Heart right ventricle (tissue), 16 donors: ENCODE measurements around the gene GPN1. TPM values are rescaled to one million over a fixed set of nuclear protein-coding genes. Genes with fewer than 3 reads are reported as not detected.

Experiments used
- ATAC-seq, 8 donors: fragments of 200-7000 bp; cut with Tn5 transposase; one replicate each; pipeline ENCODE4 v1.9.1; 2020; ENCODE audit warnings: mild to moderate bottlenecking in 8 of 8, moderate library complexity in 8 of 8, moderate number of reproducible peaks in 1 of 8
- DNase-seq, 2 donors: peaks; one replicate each; pipeline ENCODE4 v3.0.0-alpha.2; 2020
- H3K27ac ChIP-seq, 10 donors: fragments of 200-600 bp; sonication (generic) in 2 of 10; one replicate each; pipeline versions ENCODE4 v1.5.0 to v1.8.0; 2020 to 2022; ENCODE audit warnings: mild to moderate bottlenecking in 3 of 10
- H3K27me3 ChIP-seq, 7 donors: fragments of 200-600 bp; one replicate each; pipeline ENCODE4 v1.8.0; 2021 to 2022; ENCODE audit warnings: mild to moderate bottlenecking in 2 of 7
- H3K36me3 ChIP-seq, 9 donors: fragments of 200-600 bp; sonication (generic) in 1 of 9; one replicate each; pipeline versions ENCODE4 v1.5.0 to v1.8.0; 2020 to 2022; ENCODE audit warnings: mild to moderate bottlenecking in 2 of 9
- H3K4me1 ChIP-seq, 9 donors: fragments of 200-600 bp; sonication (generic) in 1 of 9; one replicate each; pipeline versions ENCODE4 v1.5.0 to v1.8.0; 2020 to 2022; ENCODE audit warnings: mild to moderate bottlenecking in 4 of 9
- H3K4me3 ChIP-seq, 10 donors: fragments of 200-600 bp; sonication (generic) in 2 of 10; one replicate each; pipeline versions ENCODE4 v1.5.0 to v1.8.0; 2020 to 2022; ENCODE audit warnings: mild to moderate bottlenecking in 7 of 10, moderate library complexity in 2 of 10
- H3K9me3 ChIP-seq, 11 donors: fragments of 200-600 bp in 10 of 11; sonication (generic) in 2 of 11; one replicate each; pipeline versions ENCODE4 v1.5.0 to v1.8.0; 2013 to 2022; ENCODE audit warnings: mild to moderate bottlenecking in 2 of 11, control low read depth in 1 of 11, moderate library complexity in 1 of 11
- CTCF ChIP-seq, 9 donors: fragments of 200-600 bp; sonication (generic) in 2 of 9; IDR thresholded peaks; one replicate each; pipeline versions ENCODE4 v1.5.0 to v1.8.0; 2021 to 2022; ENCODE audit warnings: antibody characterized with exemption in 9 of 9, mild to moderate bottlenecking in 5 of 9, moderate library complexity in 1 of 9
- WGBS, 2 donors: extraction: QIAGEN DNeasy Blood & Tissue Kit; methylation state at CpG; one replicate each; pipeline ENCODE4 v1.1.7; 2013; ENCODE audit warnings: inconsistent platforms in 1 of 2; 5-methylcytosine and 5-hydroxymethylcytosine counted together
- intact Hi-C, 10 donors: fragments of 100-400 bp; cut with DNase I; formaldehyde crosslinking; loops; one replicate each; pipeline versions ENCODE4 v1.11.1 to v1.14.2; 2022
- polyA plus RNA-seq, 2 donors: library from polyadenylated mRNA; stranded (reverse); fragments of 200-250 nt; gene quantifications; one replicate each; pipeline ENCODE4 v1.2.3, GENCODE V29; 2013
- total RNA-seq, 10 donors: library from RNA; stranded (reverse); fragmentation: NEBNext Ultra II Directional in 3 of 10; extraction: Animal tissue kit (Norgen Biotek cat#: 25700) in 3 of 10; gene quantifications; one replicate each; pipeline versions ENCODE4 v1.2.1 to v1.2.4, GENCODE V29; 2021 to 2023
- donor health status: Arrhythmogenic right ventricular cardiomyopathy.
- donor health status: ischemic (EF 13 %, LVEDD 7.1; RV severe dilation, severe dysfunction).
- donor health status: healthy with polysubstance abuse.
- donor health status: DM: no; HTN: yes; CAD: no.
- donor health status: DM: no; HTN: no; CAD: no.
- donor health status: ischemic (EF 25% LVEDD 6.9; RV normal size, moderate dysfunction).
- donor health status: ischemic (EF 25% LVEDD 5.7; RV mildly dilated, moderate dysfunction).
- donor health status: healthy.
- donor health status: DM: yes; HTN: yes; CAD: no.
- donor health status: Ischemic cardiomyopathy.
- donor health status: ischemic (EF 35%, LVEDD 5.7; RV mildly dilated, moderate dysfunction).
- donor health status: nonischemic (EF 11% LVEDD 7.7; RV severe dilation, severe dysfunction).
- donor health status: DM: yes; HTN: yes; CAD: no.
- donor health status: PGD.
- donor health status: ischemic (EF 29% LVEDD 5.4; RV normal size, mild dysfunction).
- donor health status: nonischemic (EF 23%, LVEDD 6.1; RV moderate dilation, normal function).

Gene GPN1
- total and polyA plus RNA-seq, 12 donors, result 6.5 to 25.6 (median 19.7) TPM

GRCh38 chr2:27638037-27638637 is 9.3 kb downstream of the GPN1 start:
- TF ChIP-seq CTCF (IDR thresholded peaks at IDR 0.05), result no peak
- intact Hi-C loops, result no loop called here
- Histone ChIP-seq H3K36me3 (peaks cover 0 to 100% (median 58%) of the 10 kb centered on the region in 9 donors), H3K27me3 (no peaks in the 10 kb centered on the region), H3K27ac (no peak overlapping the region), H3K4me3 (no peak overlapping the region), H3K9me3 (no peaks in the 10 kb centered on the region), H3K4me1 (no peaks in the 10 kb centered on the region)
- WGBS, 2 donors, result 92 to 97% methylated on average over 3 of the region's 3 CpGs
- DNase-seq (no peak), ATAC-seq (no peak)

- H3K36me3 ChIP-seq, result peaks cover 0 to 100% (median 57%) of the 10 kb centered on the region in 9 donors
- DNase-seq, result no peak
- intact Hi-C loops, result no loop called here
- TF ChIP-seq CTCF (IDR thresholded peaks at IDR 0.05), result no peak
- WGBS, 2 donors, result 58 to 73% methylated on average over 3 of the region's 3 CpGs
- H3K4me1 ChIP-seq, result no peaks in the 10 kb centered on the region
- H3K4me3 ChIP-seq, result no peak overlapping the region
- H3K27me3 ChIP-seq, result no peaks in the 10 kb centered on the region
- no peak overlapping the region for H3K27ac ChIP-seq
- H3K9me3 ChIP-seq, result no peaks in the 10 kb centered on the region
- ATAC-seq, result no peak
Observed at GRCh38 chr2:27638709-27639108, 9.9 kb downstream of the GPN1 start.

GRCh38 chr2:27640722-27641245 is 11.9 kb downstream of the GPN1 start:
- H3K4me3 ChIP-seq, result no peak overlapping the region
- peaks cover 0 to 100% (median 51%) of the 10 kb centered on the region in 9 donors for H3K36me3 ChIP-seq
- no peak for DNase-seq
- intact Hi-C loops, result no loop called here
- ATAC-seq, result no peak
- H3K9me3 ChIP-seq, result no peaks in the 10 kb centered on the region
- H3K4me1 ChIP-seq, result no peaks in the 10 kb centered on the region
- no peak overlapping the region for H3K27ac ChIP-seq
- WGBS, 2 donors, result 83% methylated on average over 2 of the region's 2 CpGs
- no peaks in the 10 kb centered on the region for H3K27me3 ChIP-seq
- TF ChIP-seq CTCF (IDR thresholded peaks at IDR 0.05), result no peak

GRCh38 chr2:27645197-27645596 is 16.3 kb downstream of the GPN1 start:
- no peaks in the 10 kb centered on the region for H3K27me3 ChIP-seq
- no peak overlapping the region for H3K27ac ChIP-seq
- no peak for TF ChIP-seq CTCF (IDR thresholded peaks at IDR 0.05)
- DNase-seq, result no peak
- H3K36me3 ChIP-seq, result peaks cover 0 to 100% (median 44%) of the 10 kb centered on the region in 9 donors
- H3K4me3 ChIP-seq, result no peak overlapping the region
- no peaks in the 10 kb centered on the region for H3K9me3 ChIP-seq
- intact Hi-C loops, result no loop called here
- H3K4me1 ChIP-seq, result no peaks in the 10 kb centered on the region
- no peak for ATAC-seq
